GM18873 (cell line): Measurements from ENCODE around the gene KIF5C.
A peak's percentile ranks its signal among the peaks of the same experiment; 100 is the strongest.

Experiments used
- ATAC-seq: cut with Tn5 transposase; IDR thresholded peaks from one replicate; pipeline ENCODE4 v1.9.1; 2021; ENCODE audit warnings: mild to moderate bottlenecking, moderate library complexity, moderate number of reproducible peaks; ENCODE audit not compliant: unreplicated experiment, low FRiP score

Gene KIF5C

GRCh38 chr2:149006883-149007543 lies 132.0 kb downstream of the KIF5C start:
- no peak for ATAC-seq

- ATAC-seq, result no peak
These were observed 133.4 kb downstream of the KIF5C start for GRCh38 chr2:149008381-149008780.

- no peak for ATAC-seq
These were observed 134.8 kb downstream of the KIF5C start for GRCh38 chr2:149009576-149010461.

GRCh38 chr2:149012545-149012944 lies 137.5 kb downstream of the KIF5C start:
- ATAC-seq, result no peak

- ATAC-seq, result no peak
These were observed 140.5 kb downstream of the KIF5C start for GRCh38 chr2:149015501-149015900.

GRCh38 chr2:149015926-149016563 lies 141.0 kb downstream of the KIF5C start:
- ATAC-seq, result no peak

- no peak for ATAC-seq
These were observed 142.3 kb downstream of the KIF5C start for GRCh38 chr2:149017116-149017985.

GRCh38 chr2:149018981-149019380 lies 144.0 kb downstream of the KIF5C start:
- ATAC-seq, result no peak

GRCh38 chr2:149019768-149020167 lies 144.7 kb downstream of the KIF5C start:
- ATAC-seq, result no peak

- peak; percentile 18 for ATAC-seq
These were observed 145.4 kb downstream of the KIF5C start for GRCh38 chr2:149020432-149020851.

GRCh38 chr2:149021271-149021719 lies 146.3 kb downstream of the KIF5C start:
- peak; percentile 73 for ATAC-seq

GRCh38 chr2:149021761-149022160 lies 146.7 kb downstream of the KIF5C start:
- ATAC-seq, result peak; percentile 55

- no peak for ATAC-seq
These were observed 148.1 kb downstream of the KIF5C start for GRCh38 chr2:149023091-149023490.

GRCh38 chr2:149027590-149028250 lies 152.7 kb downstream of the KIF5C start:
- ATAC-seq, result no peak

- no peak for ATAC-seq
These were observed 153.3 kb downstream of the KIF5C start for GRCh38 chr2:149028377-149028776.

- no peak for ATAC-seq
These were observed 153.9 kb downstream of the KIF5C start for GRCh38 chr2:149028891-149029290.

GRCh38 chr2:149029307-149029965 lies 154.4 kb downstream of the KIF5C start:
- no peak for ATAC-seq

- ATAC-seq, result no peak
These were observed 156.4 kb downstream of the KIF5C start for GRCh38 chr2:149031396-149031795.

- no peak for ATAC-seq
These were observed 158.7 kb downstream of the KIF5C start for GRCh38 chr2:149033716-149034115.
